Loucy (cell line): ENCODE measurements around the gene RNF126.
A peak's percentile ranks its signal among the peaks of the same experiment; 100 is the strongest.

Experiments
- H2AFZ ChIP-seq: fragments of 200-600 bp; sonication (generic); 2 replicates; pipeline ENCODE4 v1.6.0; 2016; ENCODE audit warnings: antibody characterized with exemption, mild to moderate bottlenecking, low read length, moderate library complexity
- H3F3A ChIP-seq: fragments of 200-600 bp; 2 replicates; pipeline ENCODE4 v1.6.0; 2016; ENCODE audit warnings: antibody characterized with exemption, low read depth, mild to moderate bottlenecking
- H3K27me3 ChIP-seq: fragments of 200-600 bp; sonication (generic); 2 replicates; pipeline ENCODE4 v1.6.1; 2014; ENCODE audit warnings: low read length, mild to moderate bottlenecking; ENCODE audit not compliant: insufficient read depth, poor library complexity, severe bottlenecking
- H3K36me3 ChIP-seq: fragments of 200-600 bp; sonication (generic); 2 replicates; pipeline ENCODE4 v1.6.1; 2016; ENCODE audit warnings: low read length; ENCODE audit not compliant: insufficient read depth
- H3K4me1 ChIP-seq: fragments of 200-600 bp; sonication (generic); 2 replicates; pipeline ENCODE4 v1.5.1; 2014; ENCODE audit warnings: low read length, mild to moderate bottlenecking; ENCODE audit not compliant: insufficient read depth, poor library complexity, severe bottlenecking
- H3K4me2 ChIP-seq: fragments of 200-600 bp; sonication (generic); 2 replicates; pipeline ENCODE4 v1.6.0; 2014; ENCODE audit warnings: antibody characterized with exemption, low read length, low read depth, mild to moderate bottlenecking; ENCODE audit not compliant: poor library complexity, severe bottlenecking
- H3K4me3 ChIP-seq: fragments of 200-600 bp; sonication (generic); 2 replicates; pipeline ENCODE4 v1.5.1; 2014; ENCODE audit warnings: low read length, mild to moderate bottlenecking, mixed read lengths; ENCODE audit not compliant: poor library complexity, severe bottlenecking
- H3K79me2 ChIP-seq: fragments of 200-600 bp; sonication (generic); 2 replicates; pipeline ENCODE4 v1.6.1; 2014; ENCODE audit warnings: low read length; ENCODE audit not compliant: insufficient read depth
- H3K9ac ChIP-seq: fragments of 200-600 bp; sonication (generic); 2 replicates; pipeline ENCODE4 v1.6.0; 2014; ENCODE audit warnings: mild to moderate bottlenecking, low read depth, low read length, moderate library complexity; ENCODE audit not compliant: poor library complexity, severe bottlenecking
- H3K9me2 ChIP-seq: fragments of 200-600 bp; sonication (generic); replicated peaks from 2 replicates; pipeline ENCODE4 v1.6.1; 2016; ENCODE audit warnings: low read depth, low read length, mixed read lengths
- H3K9me3 ChIP-seq: fragments of 200-600 bp; sonication (generic); 2 replicates; pipeline ENCODE4 v1.6.1; 2014; ENCODE audit warnings: mild to moderate bottlenecking, antibody characterized with exemption, low read length, low read depth; ENCODE audit not compliant: insufficient read depth
- H4K20me1 ChIP-seq: fragments of 200-600 bp; sonication (generic); 2 replicates; pipeline ENCODE4 v1.6.0; 2014; ENCODE audit warnings: antibody characterized with exemption, low read length, mild to moderate bottlenecking; ENCODE audit not compliant: insufficient read depth, poor library complexity, severe bottlenecking
- CTCF ChIP-seq: fragments of 200-600 bp; sonication (generic); conservative IDR thresholded peaks from 2 replicates; pipeline ENCODE4 v1.5.1; 2014; ENCODE audit warnings: mild to moderate bottlenecking, antibody characterized with exemption, low read length
- EZH2phosphoT487 ChIP-seq: fragments of 200-600 bp; IDR thresholded peaks from 2 replicates; pipeline ENCODE4 v1.6.1; 2018; ENCODE audit warnings: antibody characterized with exemption, mild to moderate bottlenecking, moderate library complexity, borderline replicate concordance

Gene RNF126

GRCh38 chr19:612941-613340 lies 50.1 kb downstream of the RNF126 start:
- TF ChIP-seq CTCF (no peak), EZH2phosphoT487 (no peak)
- Histone ChIP-seq H3K9me3 (no peaks in the 10 kb centered on the region), H3K4me2 (no peak overlapping the region), H3K9ac (no peak overlapping the region), H3K9me2 (no peaks in the 10 kb centered on the region), H3K27me3 (no peaks in the 10 kb centered on the region), H4K20me1 (no peaks in the 10 kb centered on the region), H3F3A (no peaks in the 10 kb centered on the region), H2AFZ (no peak overlapping the region), H3K79me2 (no peaks in the 10 kb centered on the region), H3K36me3 (no peaks in the 10 kb centered on the region), H3K4me1 (no peaks in the 10 kb centered on the region), H3K4me3 (no peak overlapping the region)

- Histone ChIP-seq H2AFZ (peak overlapping the region; percentile 75), H3K4me2 (peak overlapping the region; percentile 64)
These were observed 51.5 kb downstream of the RNF126 start for GRCh38 chr19:611481-611868.

GRCh38 chr19:610801-611480 lies 52.1 kb downstream of the RNF126 start:
- Histone ChIP-seq H2AFZ (peak overlapping the region; percentile 75), H3K4me3 (peak overlapping the region; percentile 67), H3K9me2 (no peaks in the 10 kb centered on the region), H3K27me3 (no peaks in the 10 kb centered on the region), H3K79me2 (no peaks in the 10 kb centered on the region), H3K4me1 (no peaks in the 10 kb centered on the region), H3K4me2 (peak overlapping the region; percentile 64), H3K9me3 (no peaks in the 10 kb centered on the region), H4K20me1 (no peaks in the 10 kb centered on the region), H3K36me3 (no peaks in the 10 kb centered on the region), H3K9ac (peak overlapping the region; percentile 50), H3F3A (no peaks in the 10 kb centered on the region)
- no peak for TF ChIP-seq EZH2phosphoT487
- TF ChIP-seq CTCF = no peak

More at GRCh38 chr19:611481-611868, 51.5 kb downstream of the RNF126 start:
- H3K4me1 ChIP-seq = no peaks in the 10 kb centered on the region
- H3F3A ChIP-seq = no peaks in the 10 kb centered on the region
- TF ChIP-seq CTCF = no peak
- no peak for TF ChIP-seq EZH2phosphoT487
- H3K9me2 ChIP-seq = no peaks in the 10 kb centered on the region
- H3K27me3 ChIP-seq = no peaks in the 10 kb centered on the region
- H3K36me3 ChIP-seq = no peaks in the 10 kb centered on the region
- H3K9ac ChIP-seq = peak overlapping the region; percentile 50
- H3K4me3 ChIP-seq = peak overlapping the region; percentile 67
- no peaks in the 10 kb centered on the region for H3K9me3 ChIP-seq
- no peaks in the 10 kb centered on the region for H3K79me2 ChIP-seq
- H4K20me1 ChIP-seq = no peaks in the 10 kb centered on the region
